Activated effector memory CD4-positive, alpha-beta T cell treated with anti-CD3 and anti-CD28 coated beads, Interleukin-2, amount 50 U/mL, for 16 hours (primary cell): ENCODE data around the gene BMS1.
"Not testable (repeated sequence)": the region's sequence is repeated elsewhere in the genome, so short reads cannot be mapped to it uniquely, and the experiment has no call there.

Experiments
- DNase-seq: peaks from one replicate; pipeline ENCODE4 v3.0.0-alpha.2; 2020

Gene BMS1

GRCh38 chr10:42867571-42867970 is 85.0 kb downstream of the BMS1 start:
- no peak for DNase-seq

DNA sequence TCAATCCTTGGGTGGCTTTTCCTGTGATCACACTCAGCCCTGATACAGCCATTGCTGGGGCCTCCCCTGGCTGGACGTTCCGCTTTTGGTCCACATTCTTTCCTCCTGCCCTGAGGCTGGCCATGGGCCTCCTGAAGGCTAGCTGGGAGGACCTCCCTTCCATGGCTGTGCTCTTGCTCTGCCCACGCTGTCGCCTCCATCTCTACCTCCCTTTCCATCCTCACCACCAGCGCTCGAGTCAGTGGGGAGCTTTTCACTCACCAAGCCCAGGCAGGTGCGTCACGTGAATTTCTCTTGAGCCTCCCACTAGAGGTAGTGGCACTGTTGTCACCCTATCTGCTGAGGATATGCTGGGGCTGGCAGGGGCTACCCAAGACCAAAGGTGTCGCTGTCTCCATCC is 85.9 kb downstream of the BMS1 start:
- no peak for DNase-seq

DNA sequence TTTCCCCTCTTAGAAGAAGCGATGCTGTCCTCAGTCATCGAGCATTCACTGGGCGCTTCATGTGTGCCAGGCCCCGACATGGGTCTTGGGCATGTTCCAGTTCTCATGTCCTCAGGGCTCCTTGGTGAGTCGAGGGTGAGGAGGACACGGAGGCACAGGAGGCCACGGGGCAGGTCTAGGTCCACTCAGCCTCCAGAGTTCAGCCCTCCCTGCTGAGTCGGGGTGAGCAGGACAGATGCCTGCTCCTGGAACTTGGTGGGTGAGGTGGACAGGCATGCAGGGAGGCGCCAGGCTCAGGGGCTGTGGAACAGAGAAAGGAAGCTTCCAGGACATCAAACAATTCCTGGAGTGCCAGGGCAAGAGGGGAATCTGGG is 87.4 kb downstream of the BMS1 start:
- DNase-seq, result no peak

GRCh38 chr10:42871138-42871641 is 88.6 kb downstream of the BMS1 start:
- not testable (repeated sequence) for DNase-seq

- no peak for DNase-seq
Measured at GRCh38 chr10:42871823-42872222, 89.2 kb downstream of the BMS1 start.

DNA sequence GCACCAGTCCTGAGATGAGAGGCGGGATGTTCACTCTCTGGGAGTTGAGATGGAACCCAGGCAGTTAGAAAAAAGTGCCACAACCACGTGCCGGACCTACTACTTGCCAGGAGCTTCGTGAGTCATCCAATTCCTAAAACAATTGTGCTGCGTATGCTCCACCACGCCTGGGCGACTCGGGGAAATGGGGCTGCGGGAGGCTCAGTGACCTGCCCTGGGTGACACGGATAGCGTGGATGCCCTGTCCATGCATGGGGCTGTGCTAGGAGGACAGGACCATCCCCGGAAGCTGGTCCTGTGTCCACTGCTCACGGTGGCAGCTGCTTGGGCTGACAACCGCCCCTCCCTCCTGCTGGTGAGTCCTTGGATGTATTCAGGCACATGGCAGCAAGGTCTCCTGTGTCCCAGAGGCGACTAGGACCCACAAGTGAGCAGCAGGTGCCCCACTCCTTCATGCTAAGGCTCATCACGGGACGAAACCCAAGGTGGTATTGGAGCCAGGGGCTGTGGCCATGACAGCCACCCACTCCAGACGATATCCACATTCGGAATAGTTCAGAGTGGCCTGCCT is 90.4 kb downstream of the BMS1 start:
- DNase-seq, result no peak

DNA sequence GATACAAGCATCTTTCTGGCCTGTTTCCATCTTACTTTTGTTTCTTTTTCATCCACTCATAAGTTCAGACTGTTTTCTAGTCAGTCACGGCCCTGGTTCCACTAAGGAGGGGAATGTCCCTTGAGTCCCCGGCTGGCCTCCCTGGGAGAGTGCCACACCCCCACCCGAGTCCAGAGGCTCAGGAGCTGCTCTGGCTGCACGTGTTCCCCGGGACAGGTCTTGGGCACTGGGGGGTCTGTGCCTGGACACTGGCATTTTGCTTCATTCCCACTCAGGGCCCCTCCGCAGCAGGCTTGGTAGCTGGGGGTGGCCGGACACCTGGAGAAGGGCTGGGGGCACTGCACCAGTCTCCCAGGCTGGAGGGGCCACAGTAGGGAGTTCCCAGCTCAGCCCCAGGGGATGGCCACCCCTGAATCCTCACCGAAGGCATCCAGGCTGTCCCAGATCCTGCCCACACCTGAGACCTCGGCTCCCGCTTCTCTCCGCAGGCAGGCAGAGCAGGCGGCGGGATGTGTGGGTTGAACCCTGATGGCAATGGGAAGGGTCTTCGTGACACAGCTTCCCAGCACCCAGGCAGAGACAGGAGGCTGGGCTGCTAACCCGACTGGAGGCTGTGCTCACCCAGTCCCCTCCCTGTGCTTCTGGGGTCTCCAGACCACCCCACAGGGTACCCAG is 92.3 kb downstream of the BMS1 start:
- no peak for DNase-seq

GRCh38 chr10:42875388-42875755 is 92.8 kb downstream of the BMS1 start:
- no peak for DNase-seq

DNA sequence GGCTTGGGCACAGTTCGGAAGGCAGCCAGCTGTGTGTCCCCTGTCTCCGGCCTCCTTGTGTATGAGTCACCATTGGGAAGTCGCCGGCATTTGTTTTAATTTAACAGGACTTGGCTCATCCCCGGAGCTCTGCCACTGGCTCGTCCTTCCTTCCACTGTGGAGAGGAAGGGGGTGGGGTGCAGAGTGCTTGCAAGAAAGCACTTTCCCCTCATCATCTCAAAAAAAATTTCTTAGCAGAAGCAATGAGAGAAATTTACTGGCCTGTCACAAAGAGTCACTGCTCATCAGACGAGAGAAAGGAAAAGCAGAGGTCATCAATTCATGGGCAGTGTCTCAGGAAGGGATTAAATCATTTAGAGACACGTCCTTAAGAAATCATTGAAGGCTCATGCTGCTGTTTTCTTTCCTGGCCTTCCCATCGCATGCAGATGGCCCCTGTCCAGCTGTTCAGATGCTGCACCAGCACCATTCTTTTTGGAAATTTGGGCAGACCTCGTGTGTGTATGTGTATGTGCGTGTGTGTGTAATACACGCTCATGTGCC is 93.3 kb downstream of the BMS1 start:
- no peak for DNase-seq

DNA sequence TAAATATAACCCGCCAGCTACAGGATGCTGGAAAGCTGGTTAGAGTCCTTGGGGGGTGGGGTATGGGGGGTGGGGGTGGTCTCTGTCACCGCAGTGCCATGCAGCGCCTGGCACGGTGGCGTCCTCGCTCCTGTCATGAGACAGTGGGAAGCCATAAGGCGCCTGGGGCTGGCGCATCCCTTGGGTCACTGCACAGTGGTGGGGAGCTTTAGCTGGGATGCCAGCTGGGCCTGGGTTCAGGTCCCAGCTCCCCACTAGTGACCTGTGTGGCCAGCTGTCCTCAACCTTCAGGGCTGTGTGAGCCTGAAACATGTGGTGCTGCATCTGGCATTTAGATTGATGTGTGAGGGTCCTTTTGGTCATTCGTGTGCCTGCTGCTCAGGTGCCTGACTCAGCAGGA is 93.9 kb downstream of the BMS1 start:
- no peak for DNase-seq

GRCh38 chr10:42876945-42877344 is 94.3 kb downstream of the BMS1 start:
- DNase-seq, result no peak

GRCh38 chr10:42877496-42878030 is 95.0 kb downstream of the BMS1 start:
- no peak for DNase-seq

- DNase-seq, result no peak
Measured at GRCh38 chr10:42878134-42878820, 95.7 kb downstream of the BMS1 start.

GRCh38 chr10:42878821-42879195 is 96.2 kb downstream of the BMS1 start:
- DNase-seq, result no peak

DNA sequence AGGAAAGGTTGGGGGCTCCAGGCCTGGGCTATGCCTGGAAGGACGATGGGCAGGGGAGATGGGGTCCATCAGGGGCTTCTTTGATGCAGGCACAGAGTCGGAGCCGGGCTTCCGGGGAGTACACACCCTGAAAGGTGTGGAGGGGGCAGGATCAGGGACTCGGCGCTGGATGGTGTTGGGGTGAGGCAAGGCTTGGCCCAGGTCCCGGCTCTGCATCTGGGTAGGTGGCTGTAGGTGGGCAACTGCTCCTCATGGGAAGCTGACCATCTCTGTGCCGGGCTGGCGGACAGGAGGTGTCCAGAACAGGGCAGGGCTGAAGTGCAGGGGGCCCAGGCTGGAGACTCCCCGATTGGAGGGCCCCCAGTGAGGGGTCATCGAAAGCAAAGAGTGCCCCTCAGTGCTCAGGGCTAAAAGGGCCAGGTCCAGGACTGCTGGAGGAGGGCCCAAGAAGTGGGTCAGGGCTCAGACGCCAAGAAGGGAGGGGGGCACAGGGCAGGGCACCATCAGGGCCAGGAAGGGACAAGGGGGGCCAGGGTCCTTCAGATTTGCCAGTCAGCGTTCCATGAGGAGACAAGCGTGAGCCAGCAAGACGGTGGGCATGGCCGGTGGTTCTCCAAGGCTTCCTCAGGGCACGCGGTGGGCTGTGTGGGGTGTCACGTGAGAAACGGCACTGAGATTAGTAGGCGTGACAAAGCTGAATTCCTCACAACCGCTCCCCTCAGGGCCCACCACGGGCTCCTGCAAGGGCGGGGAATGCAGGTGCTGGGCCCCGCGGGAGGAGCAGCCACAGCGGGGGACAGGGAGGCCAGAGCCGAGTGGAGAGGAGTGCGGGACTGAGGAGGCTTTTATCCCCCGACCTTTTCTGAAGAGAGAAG is 97.0 kb downstream of the BMS1 start:
- DNase-seq, result no peak

GRCh38 chr10:42880255-42880620 is 97.6 kb downstream of the BMS1 start:
- DNase-seq, result no peak

DNA sequence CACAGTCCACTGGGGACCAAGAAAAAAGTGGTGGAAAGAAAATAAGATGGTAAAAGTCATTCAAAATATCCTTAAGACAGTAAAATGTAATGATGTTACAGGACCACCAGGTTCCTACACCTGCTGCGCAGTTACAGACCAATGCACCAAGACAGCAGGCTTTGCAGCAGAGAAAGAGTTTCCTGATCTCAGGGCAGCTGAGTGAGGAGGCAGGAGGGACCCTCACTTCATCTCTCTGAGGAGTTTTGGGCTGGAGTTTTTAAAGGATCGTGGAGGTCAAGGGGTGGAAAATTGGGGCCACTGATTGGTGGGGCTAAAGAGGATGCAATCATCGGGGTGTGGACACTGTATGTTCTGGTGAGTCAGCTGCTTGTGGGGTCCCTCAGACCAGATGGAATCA is 100.0 kb downstream of the BMS1 start:
- DNase-seq, result no peak
